ENCODE measurements around the gene TCEAL7.
A peak's percentile ranks its signal among the peaks of the same experiment; 100 is the strongest.
"Not testable (repeated sequence)": the region's sequence is repeated elsewhere in the genome, so short reads cannot be mapped to it uniquely, and the experiment has no call there.

TCEAL7 gene

GRCh38 chrX:103356858-103357257, 26.8 kb downstream of the TCEAL7 start:
- H3K79me2 ChIP-seq = no peaks in the 10 kb centered on the region
- H3K27ac ChIP-seq = peak overlapping the region; percentile 92
- H2AFZ ChIP-seq = peak overlapping the region; percentile 88
- H3K36me3 ChIP-seq (ENCODE audit: control insufficient read depth, insufficient read depth, low read length) = no peaks in the 10 kb centered on the region
- TF ChIP-seq CTCF (IDR thresholded peaks at IDR 0.05) = no peak
- H3K4me3 ChIP-seq (ENCODE audit: low read depth, low read length) = peak overlapping the region; percentile 75
- peak overlapping the region; percentile 46 for H3K9ac ChIP-seq
- H3K9me3 ChIP-seq (ENCODE audit: control insufficient read depth, low read length) = no peaks in the 10 kb centered on the region
- peaks cover 2% of the 10 kb centered on the region for H3K4me1 ChIP-seq
- no peaks in the 10 kb centered on the region for H3K27me3 ChIP-seq (ENCODE audit: control insufficient read depth, insufficient read depth, low read length)
- H3K4me2 ChIP-seq (ENCODE audit: low read length) = peak overlapping the region; percentile 77

GRCh38 chrX:103357871-103358270, 27.8 kb downstream of the TCEAL7 start:
- H3K4me2 ChIP-seq (ENCODE audit: low read length) = peak overlapping the region; percentile 77
- TF ChIP-seq CTCF (IDR thresholded peaks at IDR 0.05) = no peak
- H3K4me3 ChIP-seq (ENCODE audit: low read depth, low read length) = peak overlapping the region; percentile 75
- H3K27ac ChIP-seq = peak overlapping the region; percentile 92
- H2AFZ ChIP-seq = no peak overlapping the region
- no peaks in the 10 kb centered on the region for H3K79me2 ChIP-seq
- no peaks in the 10 kb centered on the region for H3K27me3 ChIP-seq (ENCODE audit: control insufficient read depth, insufficient read depth, low read length)
- peaks cover 2% of the 10 kb centered on the region for H3K4me1 ChIP-seq
- no peaks in the 10 kb centered on the region for H3K36me3 ChIP-seq (ENCODE audit: control insufficient read depth, insufficient read depth, low read length)
- H3K9me3 ChIP-seq (ENCODE audit: control insufficient read depth, low read length) = no peaks in the 10 kb centered on the region
- no peak overlapping the region for H3K9ac ChIP-seq

- not testable (repeated sequence) for H3K36me3 ChIP-seq (ENCODE audit: control insufficient read depth, insufficient read depth, low read length); H3K9me3 ChIP-seq (ENCODE audit: control insufficient read depth, low read length); H3K27ac ChIP-seq; H3K79me2 ChIP-seq; H3K9ac ChIP-seq; H3K27me3 ChIP-seq (ENCODE audit: control insufficient read depth, insufficient read depth, low read length); H2AFZ ChIP-seq; H3K4me3 ChIP-seq (ENCODE audit: low read depth, low read length); H3K4me1 ChIP-seq; H3K4me2 ChIP-seq (ENCODE audit: low read length)
Observed at GRCh38 chrX:103359605-103360004, 29.6 kb downstream of the TCEAL7 start.

- H3K27me3 ChIP-seq (ENCODE audit: control insufficient read depth, insufficient read depth, low read length) = no peaks in the 10 kb centered on the region
- no peaks in the 10 kb centered on the region for H3K79me2 ChIP-seq
- H3K4me3 ChIP-seq (ENCODE audit: low read depth, low read length) = no peak overlapping the region
- H3K27ac ChIP-seq = no peak overlapping the region
- peak overlapping the region; percentile 25 for H2AFZ ChIP-seq
- peaks cover 2% of the 10 kb centered on the region for H3K4me1 ChIP-seq
- no peak for TF ChIP-seq CTCF (IDR thresholded peaks at IDR 0.05)
- no peak overlapping the region for H3K4me2 ChIP-seq (ENCODE audit: low read length)
- H3K36me3 ChIP-seq (ENCODE audit: control insufficient read depth, insufficient read depth, low read length) = no peaks in the 10 kb centered on the region
- no peak overlapping the region for H3K9ac ChIP-seq
- H3K9me3 ChIP-seq (ENCODE audit: control insufficient read depth, low read length) = no peaks in the 10 kb centered on the region
Observed at GRCh38 chrX:103360092-103360491, 30.1 kb downstream of the TCEAL7 start.

- Histone ChIP-seq H3K27me3 (ENCODE audit: control insufficient read depth, insufficient read depth, low read length) (no peaks in the 10 kb centered on the region), H3K4me3 (ENCODE audit: low read depth, low read length) (no peak overlapping the region), H3K36me3 (ENCODE audit: control insufficient read depth, insufficient read depth, low read length) (no peaks in the 10 kb centered on the region), H3K4me1 (peaks cover 2% of the 10 kb centered on the region), H3K9me3 (ENCODE audit: control insufficient read depth, low read length) (no peaks in the 10 kb centered on the region), H3K9ac (no peak overlapping the region), H3K4me2 (ENCODE audit: low read length) (no peak overlapping the region), H2AFZ (no peak overlapping the region), H3K27ac (no peak overlapping the region), H3K79me2 (no peaks in the 10 kb centered on the region)
- no peak for TF ChIP-seq CTCF (IDR thresholded peaks at IDR 0.05)
Observed at GRCh38 chrX:103360916-103361315, 30.9 kb downstream of the TCEAL7 start.

All from parathyroid adenoma (tissue), 2 donors.